OCI-LY3 (cell line): ENCODE data around the gene AXIN1.
A peak's percentile ranks its signal among the peaks of the same experiment; 100 is the strongest.

Experiments used
- H2AFZ ChIP-seq: fragments of 200-600, 300-600 bp; shearing (Covaris generic); 2 replicates; pipeline ENCODE4 v1.6.0; 2014; ENCODE audit warnings: antibody characterized with exemption, low read depth, low read length
- H3K27ac ChIP-seq: fragments of 200-600, 300-600 bp; sonication (generic); 2 replicates; pipeline ENCODE4 v1.5.1; 2014; ENCODE audit warnings: mild to moderate bottlenecking, low read length, moderate library complexity, mixed read lengths
- H3K27me3 ChIP-seq: fragments of 200-600, 300-600 bp; sonication (generic); 2 replicates; pipeline ENCODE4 v1.6.1; 2014; ENCODE audit warnings: low read depth, low read length, mixed read lengths
- H3K36me3 ChIP-seq: fragments of 200-600, 300-600 bp; sonication (generic); replicated peaks from 2 replicates; pipeline ENCODE3; 2014; ENCODE audit warnings: low read depth, low read length, mixed read lengths
- H3K4me1 ChIP-seq: fragments of 300-600, 200-600 bp; sonication (generic); 2 replicates; pipeline ENCODE4 v1.6.1; 2014; ENCODE audit warnings: low read length, mixed read lengths
- H3K4me2 ChIP-seq: fragments of 200-600, 300-600 bp; sonication (generic); 2 replicates; pipeline ENCODE4 v1.6.1; 2014; ENCODE audit warnings: low read length, mixed read lengths
- H3K4me3 ChIP-seq: fragments of 300-600, 200-600 bp; sonication (generic); 2 replicates; pipeline ENCODE4 v1.5.1; 2014; ENCODE audit warnings: antibody characterized with exemption, mild to moderate bottlenecking, low read length, moderate library complexity
- H3K79me2 ChIP-seq: fragments of 300-600, 200-600 bp; shearing (Covaris generic); 2 replicates; pipeline ENCODE4 v1.6.1; 2014; ENCODE audit warnings: mild to moderate bottlenecking, low read length, mixed read lengths
- H3K9ac ChIP-seq: fragments of 300-600, 200-600 bp; shearing (Covaris generic); 2 replicates; pipeline ENCODE4 v1.6.0; 2014; ENCODE audit warnings: mild to moderate bottlenecking, low read length, moderate library complexity
- H3K9me3 ChIP-seq: fragments of 200-600, 300-600 bp; shearing (Covaris generic); 2 replicates; pipeline ENCODE4 v1.6.1; 2014; ENCODE audit warnings: low read length, mixed read lengths; ENCODE audit not compliant: insufficient read depth
- H4K20me1 ChIP-seq: fragments of 200-600, 300-600 bp; sonication (generic); 2 replicates; pipeline ENCODE4 v1.6.1; 2016; ENCODE audit warnings: low read length, mixed read lengths; ENCODE audit not compliant: insufficient read depth
- EZH2phosphoT487 ChIP-seq: fragments of 200-600 bp; shearing (Covaris generic); IDR thresholded peaks from 2 replicates; pipeline ENCODE4 v1.6.1; 2018; ENCODE audit warnings: antibody characterized with exemption, mixed run types, low read depth
- TF ChIP-seq, protein P1 (sequence below): fragments of 200-600, 300-600 bp; sonication (generic); IDR thresholded peaks from 2 replicates; pipeline ENCODE4 v1.5.1; 2014; ENCODE audit warnings: antibody characterized with exemption, low read length, low read depth

AXIN1 gene

DNA sequence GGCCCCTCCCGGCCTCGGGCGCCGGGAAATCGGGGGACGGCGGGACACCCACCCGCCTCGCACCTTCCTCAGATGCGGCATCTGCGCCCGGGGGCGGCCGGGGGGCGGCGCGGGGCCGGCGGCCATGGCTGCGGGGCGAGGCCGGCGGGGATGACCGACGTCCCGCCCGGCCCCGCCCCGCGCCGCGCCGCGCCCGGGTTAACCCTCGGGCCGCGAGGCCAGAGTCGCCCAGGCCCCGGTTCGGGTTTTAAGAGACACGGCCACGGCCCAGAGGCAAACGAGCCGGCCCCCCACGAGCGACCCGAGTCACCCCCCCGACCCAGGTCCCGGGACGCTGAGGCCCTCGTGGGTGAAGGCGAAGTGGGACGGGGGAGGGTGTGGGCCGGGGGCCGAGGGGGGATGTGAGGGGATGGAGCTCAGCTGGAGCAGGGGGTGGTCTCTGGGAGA lies 76.7 kb downstream of the AXIN1 start, which contains the start of gene RGS11:
TSS of gene RGS11 (minus strand) at position 159 of the 447 bp plus-strand sequence. CDS start at position 126, 33 bp downstream.
- no peaks in the 10 kb centered on the region for H3K27me3 ChIP-seq
- H3K27ac ChIP-seq, result no peak within 1 kb of the TSS
- no peaks in the 10 kb centered on the region for H4K20me1 ChIP-seq
- no peak within 1 kb of the TSS for H2AFZ ChIP-seq
- no peak for TF ChIP-seq EZH2phosphoT487
- no peaks in the 10 kb centered on the region for H3K36me3 ChIP-seq
- H3K4me2 ChIP-seq, result no peak within 1 kb of the TSS
- peaks cover 10% of the 10 kb centered on the region; the same call in 1 of the 2 replicates for H3K4me1 ChIP-seq
- H3K4me3 ChIP-seq, result no peak within 1 kb of the TSS
- no peaks in the 10 kb centered on the region for H3K79me2 ChIP-seq
- H3K9me3 ChIP-seq, result no peaks in the 10 kb centered on the region
- no peak within 1 kb of the TSS for H3K9ac ChIP-seq

DNA sequence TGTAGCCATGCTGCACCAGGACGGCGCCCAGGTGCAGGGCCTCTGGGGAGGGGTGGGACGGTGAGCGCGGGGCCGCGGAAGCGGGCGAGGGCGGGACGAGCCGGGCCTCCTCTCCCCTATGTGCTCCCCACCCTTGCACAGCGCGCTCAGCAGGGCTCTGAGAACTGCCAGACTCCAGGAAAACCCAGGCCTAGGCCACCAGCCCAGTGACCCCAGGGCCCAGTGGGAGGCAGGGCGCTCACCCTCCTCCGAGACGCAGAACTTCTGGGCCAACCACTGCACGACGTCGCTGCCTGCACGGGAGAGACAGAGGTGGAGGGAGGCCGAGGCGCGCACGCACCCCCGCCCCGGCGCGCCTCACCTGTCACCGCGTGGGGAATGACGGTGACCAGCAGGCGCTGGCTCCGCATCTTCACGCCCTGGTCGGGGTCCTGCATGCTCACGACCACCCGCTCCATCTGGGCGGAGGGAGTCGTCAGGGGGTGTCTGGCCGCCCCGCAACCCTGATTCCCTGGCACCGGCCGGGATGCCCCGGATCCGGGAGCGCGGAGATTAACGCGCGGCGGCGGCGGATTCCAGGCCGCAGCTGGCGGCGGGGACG lies 77.4 kb downstream of the AXIN1 start:
- no peak overlapping the region for H3K4me3 ChIP-seq

DNA sequence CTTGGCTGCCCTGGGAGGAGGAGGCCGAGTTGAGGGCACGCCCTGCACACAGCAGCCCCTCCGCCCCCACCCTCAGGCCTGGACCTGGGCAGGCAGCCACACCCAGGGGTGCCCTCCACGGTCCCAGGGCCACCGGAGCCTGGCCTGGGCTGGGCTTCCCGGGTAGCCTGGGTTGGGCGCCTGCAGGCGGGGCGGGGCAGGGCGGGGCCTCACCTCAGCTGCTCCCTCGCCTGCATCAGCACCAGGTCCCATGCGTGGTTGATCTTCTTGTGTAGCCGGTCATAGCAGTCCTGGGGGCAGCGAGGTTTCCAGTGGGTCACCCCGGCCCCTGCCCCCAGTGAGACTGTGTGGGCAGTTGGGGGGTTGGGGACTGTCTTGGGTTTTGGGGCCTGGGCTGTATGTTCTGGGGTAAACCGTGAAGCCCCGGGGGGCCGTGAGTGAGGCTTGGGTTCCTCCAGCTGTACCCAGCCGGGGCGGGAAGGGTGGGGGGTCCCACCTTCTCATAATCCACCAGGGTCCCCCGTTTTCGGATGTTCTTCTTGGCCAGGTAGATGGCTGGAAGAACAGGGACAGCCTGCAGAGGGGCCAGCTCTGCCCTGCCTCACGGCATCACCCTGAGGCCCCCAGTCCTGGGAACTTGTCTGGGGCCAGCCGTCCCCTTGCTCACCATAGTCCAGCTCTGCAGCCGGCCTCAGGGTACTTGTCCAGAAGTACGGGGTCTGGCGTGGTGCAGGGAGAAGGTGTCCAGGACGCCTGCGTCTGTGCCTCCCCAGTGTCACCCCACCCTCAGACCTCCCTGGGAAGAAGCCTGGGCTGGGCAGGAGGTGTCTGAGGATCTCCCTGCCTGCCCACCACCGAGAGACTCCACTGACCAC lies 78.7 kb downstream of the AXIN1 start:
- H3K4me2 ChIP-seq, result peak overlapping the region; percentile 90
- H3K9ac ChIP-seq, result peak overlapping the region; percentile 69; the same call in 1 of the 2 replicates
- H3K36me3 ChIP-seq, result no peaks in the 10 kb centered on the region
- no peak overlapping the region for H3K27ac ChIP-seq
- peak overlapping the region; percentile 91 for H3K4me3 ChIP-seq
- H3K4me1 ChIP-seq, result peaks cover 4% of the 10 kb centered on the region; the same call in 1 of the 2 replicates
- H3K9me3 ChIP-seq, result no peaks in the 10 kb centered on the region
- peak overlapping the region; percentile 93 for H2AFZ ChIP-seq
- no peaks in the 10 kb centered on the region for H3K79me2 ChIP-seq
- TF ChIP-seq EZH2phosphoT487, result no peak
- TF ChIP-seq, protein P1, sequence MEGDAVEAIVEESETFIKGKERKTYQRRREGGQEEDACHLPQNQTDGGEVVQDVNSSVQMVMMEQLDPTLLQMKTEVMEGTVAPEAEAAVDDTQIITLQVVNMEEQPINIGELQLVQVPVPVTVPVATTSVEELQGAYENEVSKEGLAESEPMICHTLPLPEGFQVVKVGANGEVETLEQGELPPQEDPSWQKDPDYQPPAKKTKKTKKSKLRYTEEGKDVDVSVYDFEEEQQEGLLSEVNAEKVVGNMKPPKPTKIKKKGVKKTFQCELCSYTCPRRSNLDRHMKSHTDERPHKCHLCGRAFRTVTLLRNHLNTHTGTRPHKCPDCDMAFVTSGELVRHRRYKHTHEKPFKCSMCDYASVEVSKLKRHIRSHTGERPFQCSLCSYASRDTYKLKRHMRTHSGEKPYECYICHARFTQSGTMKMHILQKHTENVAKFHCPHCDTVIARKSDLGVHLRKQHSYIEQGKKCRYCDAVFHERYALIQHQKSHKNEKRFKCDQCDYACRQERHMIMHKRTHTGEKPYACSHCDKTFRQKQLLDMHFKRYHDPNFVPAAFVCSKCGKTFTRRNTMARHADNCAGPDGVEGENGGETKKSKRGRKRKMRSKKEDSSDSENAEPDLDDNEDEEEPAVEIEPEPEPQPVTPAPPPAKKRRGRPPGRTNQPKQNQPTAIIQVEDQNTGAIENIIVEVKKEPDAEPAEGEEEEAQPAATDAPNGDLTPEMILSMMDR, result no peak
- no peaks in the 10 kb centered on the region for H3K27me3 ChIP-seq
- H4K20me1 ChIP-seq, result no peaks in the 10 kb centered on the region

More for the DNA sequence above, 77.4 kb downstream of the AXIN1 start:
- Histone ChIP-seq H3K36me3 (no peaks in the 10 kb centered on the region), H3K79me2 (no peaks in the 10 kb centered on the region), H3K9ac (no peak overlapping the region), H2AFZ (no peak overlapping the region), H3K27me3 (no peaks in the 10 kb centered on the region), H4K20me1 (no peaks in the 10 kb centered on the region), H3K4me2 (no peak overlapping the region), H3K4me1 (peaks cover 10% of the 10 kb centered on the region; the same call in 1 of the 2 replicates), H3K27ac (no peak overlapping the region), H3K9me3 (no peaks in the 10 kb centered on the region)
- no peak for TF ChIP-seq EZH2phosphoT487
- TF ChIP-seq, protein P1, result no peak

DNA sequence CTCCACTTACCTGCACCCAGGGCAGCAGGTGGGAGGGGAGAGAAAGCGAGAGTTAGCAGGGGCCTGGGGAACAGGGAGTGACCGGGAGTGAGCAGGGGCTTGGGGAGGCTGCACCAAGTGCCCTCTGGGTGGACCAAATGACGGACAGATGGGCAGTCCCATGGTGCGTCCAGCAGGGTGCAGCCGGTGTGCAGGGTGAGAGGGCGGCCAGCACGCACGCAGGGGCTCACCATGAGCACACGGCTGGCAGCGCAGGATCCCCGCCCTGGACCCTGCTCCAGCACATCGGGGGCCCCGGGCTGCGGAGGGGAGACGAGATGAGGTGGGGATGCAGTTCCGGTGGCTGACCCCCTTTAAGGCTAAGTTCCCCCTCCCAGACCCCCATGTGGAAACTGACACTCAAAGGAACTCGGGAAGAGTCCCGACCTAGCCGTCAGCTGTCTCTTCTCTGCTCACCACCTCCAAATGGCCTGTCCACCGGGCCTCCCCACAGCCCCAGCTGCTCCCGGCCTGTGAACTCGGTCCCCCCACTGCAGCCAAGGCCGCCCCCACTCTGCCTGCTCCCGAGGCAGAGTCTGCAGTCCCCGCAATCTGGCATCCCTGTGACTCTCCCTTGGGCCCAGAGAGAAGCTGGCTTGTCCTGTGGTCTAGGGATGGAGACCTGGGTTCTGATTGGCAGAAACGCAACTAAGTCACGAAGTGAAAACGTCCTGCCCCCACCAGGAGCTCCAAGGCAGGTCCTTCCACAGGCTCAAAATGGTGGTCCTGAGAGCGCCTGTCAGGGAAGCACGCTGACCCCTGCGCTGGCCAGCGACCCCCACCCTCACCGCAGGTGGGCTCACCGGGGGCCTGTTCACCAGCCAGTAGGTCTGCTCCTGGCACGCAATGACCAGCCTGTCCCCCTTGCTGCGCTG lies 79.6 kb downstream of the AXIN1 start:
- peaks cover 3% of the 10 kb centered on the region; the same call in 1 of the 2 replicates for H3K4me1 ChIP-seq
- H3K4me3 ChIP-seq, result peak overlapping the region; percentile 91
- no peak overlapping the region for H3K27ac ChIP-seq
- H3K79me2 ChIP-seq, result no peaks in the 10 kb centered on the region
- H2AFZ ChIP-seq, result peak overlapping the region; percentile 93
- H3K4me2 ChIP-seq, result peak overlapping the region; percentile 90
- H4K20me1 ChIP-seq, result no peaks in the 10 kb centered on the region
- TF ChIP-seq, protein P1, result no peak
- TF ChIP-seq EZH2phosphoT487, result no peak
- H3K27me3 ChIP-seq, result no peaks in the 10 kb centered on the region
- H3K9me3 ChIP-seq, result no peaks in the 10 kb centered on the region
- H3K36me3 ChIP-seq, result no peaks in the 10 kb centered on the region
- peak overlapping the region; percentile 69; the same call in 1 of the 2 replicates for H3K9ac ChIP-seq
